Adrenal gland (tissue), 5 donors: ENCODE results near the gene LYPLAL1.

Experiments
- CTCF ChIP-seq, 6 experiments: fragments of 450-650 bp in 4 of 6; fragments of 200-600 bp in 2 of 6; sonication (generic) in 1 of 6; IDR thresholded peaks; 1 replicate in 5 of 6; 2 replicates in 1 of 6; pipeline versions ENCODE4 v1.5.1 to v1.8.0; 2016 to 2021; ENCODE audit warnings: antibody characterized with exemption in 6 of 6, mild to moderate bottlenecking in 2 of 6, moderate library complexity in 1 of 6
- POLR2A ChIP-seq, 2 donors: fragments of 450-650 bp; IDR thresholded peaks; one replicate each; pipeline ENCODE4 v1.6.1; 2017; ENCODE audit warnings: antibody characterized with exemption in 2 of 2, mild to moderate bottlenecking in 2 of 2, moderate library complexity in 1 of 2
- donor health status: DM: no; HTN: no; CAD: no.

GRCh38 chr1:219228058-219228419 lies 54.4 kb downstream of the LYPLAL1 start:
- TF ChIP-seq CTCF (IDR thresholded peaks at IDR 0.05) (no peak), POLR2A (IDR thresholded peaks at IDR 0.05) (no peak)
